Mammary microvascular endothelial cell (primary cell): ENCODE measurements around the gene SLCO1B1. TPM values are rescaled to one million over a fixed set of nuclear protein-coding genes. Genes with fewer than 3 reads are reported as not detected.

ENCODE experiments used
- total RNA-seq: library from RNA; depleted of rRNA; stranded (reverse); fragments of >200 nt; gene quantifications from 2 replicates; pipeline ENCODE4 v1.2.3, GENCODE V29; 2015

The SLCO1B1 gene
- not detected in 2 replicates for total RNA-seq

GRCh38 chr12:21130998-21131397 is at the start of gene SLCO1B1:
SLCO1B1 (plus strand) TSS chr12:21131194; CDS start chr12:21141575, 10,381 bp downstream.

Other genes starting within 250 kb of the SLCO1B1 start
- gene SLCO1A2, start 203.7 kb downstream of the SLCO1B1 start, total RNA-seq: not detected in 2 replicates
- not detected in 2 replicates for gene IAPP, start 241.7 kb downstream of the SLCO1B1 start, total RNA-seq